DND-41 (cell line): ENCODE data around the gene TNFRSF14.

Experiments
- ATAC-seq: fragments of 200-7000 bp; cut with Tn5 transposase; 3 replicates; pipeline ENCODE4 v1.9.1; 2021; ENCODE audit warnings: low read depth; ENCODE audit not compliant: insufficient read depth
- DNase-seq: peaks from one replicate; pipeline ENCODE4 v3.0.0-alpha.2; 2020
- H2AFZ ChIP-seq: 2 replicates; pipeline ENCODE4 v1.6.0; 2012; ENCODE audit warnings: low read depth, low read length
- H3K27ac ChIP-seq: 2 replicates; pipeline ENCODE4 v1.5.1; 2012; ENCODE audit warnings: low read length, inconsistent platforms
- H3K27me3 ChIP-seq: fragments of 200-600 bp; sonication (generic); 2 replicates; pipeline ENCODE4 v1.6.0; 2012; ENCODE audit warnings: low read length, mild to moderate bottlenecking, inconsistent platforms; ENCODE audit not compliant: insufficient read depth, poor library complexity
- H3K36me3 ChIP-seq: 2 replicates; pipeline ENCODE4 v1.5.1; 2012; ENCODE audit warnings: low read length, inconsistent platforms; ENCODE audit not compliant: insufficient read depth
- H3K4me1 ChIP-seq: 2 replicates; pipeline ENCODE4 v1.5.1; 2012; ENCODE audit warnings: mild to moderate bottlenecking, low read length; ENCODE audit not compliant: insufficient read depth
- H3K4me2 ChIP-seq: 2 replicates; pipeline ENCODE4 v1.6.0; 2012; ENCODE audit warnings: mild to moderate bottlenecking, moderate library complexity, low read length, inconsistent platforms; ENCODE audit not compliant: insufficient read depth
- H3K4me3 ChIP-seq, 2 experiments: fragments of 200-600 bp in 1 of 2; shearing (Covaris generic) in 1 of 2; 2 replicates each; pipeline ENCODE4 v1.5.1; 2012 to 2016; ENCODE audit warnings: inconsistent platforms in 2 of 2, low read length in 2 of 2, mild to moderate bottlenecking in 2 of 2, low read depth in 1 of 2, moderate library complexity in 1 of 2
- H3K79me2 ChIP-seq: 2 replicates; pipeline ENCODE4 v1.6.0; 2012; ENCODE audit warnings: low read length, inconsistent platforms; ENCODE audit not compliant: insufficient read depth
- H3K9ac ChIP-seq: 2 replicates; pipeline ENCODE4 v1.6.0; 2012; ENCODE audit warnings: low read depth, mild to moderate bottlenecking, inconsistent platforms, low read length, moderate library complexity
- H3K9me3 ChIP-seq: 2 replicates; pipeline ENCODE4 v1.5.1; 2012; ENCODE audit warnings: low read length, moderate library complexity, mild to moderate bottlenecking, inconsistent platforms; ENCODE audit not compliant: insufficient read depth, severe bottlenecking
- H4K20me1 ChIP-seq: 2 replicates; pipeline ENCODE4 v1.6.0; 2012; ENCODE audit warnings: low read length; ENCODE audit not compliant: insufficient read depth
- EZH2 ChIP-seq: IDR thresholded peaks from 3 replicates; pipeline ENCODE4 v1.6.1; 2012; ENCODE audit warnings: borderline replicate concordance, low read depth, mild to moderate bottlenecking, moderate library complexity, low read length, inconsistent platforms; ENCODE audit not compliant: severe bottlenecking
- TF ChIP-seq, protein P1 (sequence below): IDR thresholded peaks from 2 replicates; pipeline ENCODE4 v1.5.1; 2012; ENCODE audit warnings: borderline replicate concordance, low read length, moderate library complexity, mild to moderate bottlenecking; ENCODE audit not compliant: poor library complexity, severe bottlenecking; ENCODE audit errors: extremely low read depth

TNFRSF14 gene

GRCh38 chr1:2607641-2608091 lies 51.5 kb downstream of the TNFRSF14 start:
- no peak for DNase-seq
- no peaks in the 10 kb centered on the region for H3K36me3 ChIP-seq
- H4K20me1 ChIP-seq, result no peaks in the 10 kb centered on the region
- H3K79me2 ChIP-seq, result no peaks in the 10 kb centered on the region
- no peak overlapping the region for H3K4me2 ChIP-seq
- TF ChIP-seq, protein P1, sequence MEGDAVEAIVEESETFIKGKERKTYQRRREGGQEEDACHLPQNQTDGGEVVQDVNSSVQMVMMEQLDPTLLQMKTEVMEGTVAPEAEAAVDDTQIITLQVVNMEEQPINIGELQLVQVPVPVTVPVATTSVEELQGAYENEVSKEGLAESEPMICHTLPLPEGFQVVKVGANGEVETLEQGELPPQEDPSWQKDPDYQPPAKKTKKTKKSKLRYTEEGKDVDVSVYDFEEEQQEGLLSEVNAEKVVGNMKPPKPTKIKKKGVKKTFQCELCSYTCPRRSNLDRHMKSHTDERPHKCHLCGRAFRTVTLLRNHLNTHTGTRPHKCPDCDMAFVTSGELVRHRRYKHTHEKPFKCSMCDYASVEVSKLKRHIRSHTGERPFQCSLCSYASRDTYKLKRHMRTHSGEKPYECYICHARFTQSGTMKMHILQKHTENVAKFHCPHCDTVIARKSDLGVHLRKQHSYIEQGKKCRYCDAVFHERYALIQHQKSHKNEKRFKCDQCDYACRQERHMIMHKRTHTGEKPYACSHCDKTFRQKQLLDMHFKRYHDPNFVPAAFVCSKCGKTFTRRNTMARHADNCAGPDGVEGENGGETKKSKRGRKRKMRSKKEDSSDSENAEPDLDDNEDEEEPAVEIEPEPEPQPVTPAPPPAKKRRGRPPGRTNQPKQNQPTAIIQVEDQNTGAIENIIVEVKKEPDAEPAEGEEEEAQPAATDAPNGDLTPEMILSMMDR, result no peak
- TF ChIP-seq EZH2, result no peak
- no peaks in the 10 kb centered on the region for H3K27me3 ChIP-seq
- no peak for ATAC-seq
- no peak overlapping the region for H3K4me3 ChIP-seq
- no peak overlapping the region for H3K27ac ChIP-seq
- no peak overlapping the region for H2AFZ ChIP-seq
- no peaks in the 10 kb centered on the region for H3K9me3 ChIP-seq
- no peaks in the 10 kb centered on the region for H3K4me1 ChIP-seq
- H3K9ac ChIP-seq, result no peak overlapping the region

- H3K4me3 ChIP-seq, result no peak overlapping the region
- H2AFZ ChIP-seq, result no peak overlapping the region
- no peak for TF ChIP-seq EZH2
- TF ChIP-seq, protein P1, result no peak
- H3K27ac ChIP-seq, result no peak overlapping the region
- H3K9ac ChIP-seq, result no peak overlapping the region
- no peaks in the 10 kb centered on the region for H3K79me2 ChIP-seq
- no peak overlapping the region for H3K4me2 ChIP-seq
- DNase-seq (no peak), ATAC-seq (no peak)
- no peaks in the 10 kb centered on the region for H3K4me1 ChIP-seq
- H3K36me3 ChIP-seq, result no peaks in the 10 kb centered on the region
- no peaks in the 10 kb centered on the region for H4K20me1 ChIP-seq
- no peaks in the 10 kb centered on the region for H3K27me3 ChIP-seq
- peaks cover 2% of the 10 kb centered on the region for H3K9me3 ChIP-seq
Measured at GRCh38 chr1:2609319-2610035, 53.3 kb downstream of the TNFRSF14 start.

DNA sequence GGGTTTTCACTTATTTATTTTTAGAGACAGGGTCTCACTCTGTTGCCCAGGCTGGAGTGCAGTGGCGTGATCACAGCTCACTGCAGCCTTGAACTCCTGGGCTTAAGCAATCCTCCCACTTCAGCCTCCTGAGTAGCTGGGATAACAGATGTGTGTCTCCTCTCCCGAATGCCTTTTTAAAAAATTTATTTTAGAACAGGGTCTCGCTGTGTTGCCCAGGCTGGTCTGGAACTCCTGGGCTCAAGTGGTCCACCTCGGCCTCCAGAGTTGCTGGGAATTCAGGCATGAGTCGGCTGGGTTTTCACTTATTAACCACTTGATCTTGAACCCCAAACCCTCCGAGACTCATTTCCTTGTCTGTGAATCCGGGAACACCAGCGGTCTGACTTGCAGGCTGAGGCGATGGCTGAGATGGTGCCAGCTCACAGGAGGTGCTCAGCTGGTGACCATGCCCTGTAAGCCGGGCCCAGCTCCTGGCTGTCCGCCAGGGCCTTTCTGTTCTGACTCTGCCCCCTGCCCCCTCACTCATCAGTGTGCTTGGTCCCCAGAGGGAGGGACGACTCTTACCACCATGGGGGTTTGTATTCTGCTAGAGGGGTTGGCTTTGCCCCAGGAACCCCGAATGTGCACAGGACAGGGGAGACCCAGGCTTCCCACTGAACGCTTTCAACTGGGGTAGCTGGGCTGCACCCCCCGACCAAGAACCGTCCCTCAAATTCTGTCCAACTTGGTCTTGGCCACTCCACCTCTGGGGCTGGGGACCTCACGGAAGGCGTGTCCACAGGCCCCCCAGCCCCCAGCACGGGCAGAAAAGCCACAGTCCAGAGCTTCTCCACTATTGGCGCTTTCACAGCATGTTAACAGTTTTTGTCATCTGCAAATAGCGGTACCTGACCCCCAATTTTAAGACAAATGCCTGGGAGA lies 54.1 kb downstream of the TNFRSF14 start:
- no peak for DNase-seq

More for the DNA sequence above, 54.1 kb downstream of the TNFRSF14 start:
- Histone ChIP-seq H3K36me3 (no peaks in the 10 kb centered on the region), H3K27ac (no peak overlapping the region), H3K9ac (no peak overlapping the region), H2AFZ (no peak overlapping the region), H3K4me2 (no peak overlapping the region), H3K27me3 (no peaks in the 10 kb centered on the region), H3K9me3 (peaks cover 2% of the 10 kb centered on the region), H3K79me2 (no peaks in the 10 kb centered on the region), H3K4me3 (no peak overlapping the region), H4K20me1 (no peaks in the 10 kb centered on the region), H3K4me1 (no peaks in the 10 kb centered on the region)
- ATAC-seq, result no peak
- TF ChIP-seq, protein P1, result no peak
- no peak for TF ChIP-seq EZH2
